H54 (cell line): Measurements from ENCODE around the gene CXCL12.

Experiments used
- DNase-seq: peaks from one replicate; pipeline ENCODE4 v3.0.0; 2011; ENCODE audit warnings: low spot score, mixed read lengths; ENCODE audit not compliant: insufficient read length
- FAIRE-seq: peaks from 3 replicates; lab custom pipeline; 2011; peaks lifted over from hg19 to GRCh38; lab: Jason Lieb, UNC
- POLR2A ChIP-seq: IDR thresholded peaks from 2 replicates; pipeline ENCODE4 v1.6.1; 2011; ENCODE audit warnings: low read depth, mild to moderate bottlenecking, low read length

The CXCL12 gene

DNA sequence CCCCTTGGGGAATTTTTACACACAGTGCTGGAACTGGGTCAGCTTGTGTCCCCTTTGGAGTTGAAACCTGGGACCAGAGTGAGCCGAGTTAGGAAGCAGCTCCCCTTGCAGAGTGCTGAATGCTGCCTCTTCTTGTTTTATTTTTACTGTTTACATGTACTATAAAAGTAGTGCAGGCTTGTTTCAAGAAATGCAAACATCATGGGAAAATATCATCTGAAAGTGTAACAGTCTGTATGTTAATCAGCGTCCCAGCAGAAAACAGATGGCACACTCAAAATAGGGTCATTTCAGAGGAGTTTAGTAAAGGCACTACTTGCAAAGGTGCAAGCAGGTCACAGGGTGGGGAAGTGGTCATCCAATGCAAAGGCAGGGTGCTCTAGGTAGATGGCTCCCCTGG is 30.1 kb downstream of the CXCL12 start:
- FAIRE-seq (no peak), DNase-seq (no peak)
- no peak for TF ChIP-seq POLR2A

- no peak for TF ChIP-seq POLR2A
- DNase-seq (no peak), FAIRE-seq (no peak)
These were observed 31.2 kb downstream of the CXCL12 start for GRCh38 chr10:44353721-44354120.

DNA sequence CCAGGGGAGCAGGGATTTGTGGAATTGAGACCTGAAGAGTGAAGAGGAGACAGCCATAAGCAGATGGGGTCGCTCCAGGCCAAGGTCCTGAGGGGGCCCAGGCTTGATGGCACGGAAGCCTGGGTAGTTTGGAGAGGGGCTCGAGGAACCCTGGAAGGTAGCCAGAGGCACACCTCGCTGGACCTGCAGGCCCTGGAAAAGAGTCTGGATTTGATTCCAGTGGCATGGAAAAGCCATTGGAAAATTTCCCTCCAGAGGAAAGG is 31.8 kb downstream of the CXCL12 start:
- DNase-seq (no peak), FAIRE-seq (no peak)
- no peak for TF ChIP-seq POLR2A

- no peak for TF ChIP-seq POLR2A
- FAIRE-seq (no peak), DNase-seq (no peak)
These were observed 32.4 kb downstream of the CXCL12 start for GRCh38 chr10:44352316-44353127.

GRCh38 chr10:44348496-44348895 is 36.4 kb downstream of the CXCL12 start:
- no peak for TF ChIP-seq POLR2A
- DNase-seq (no peak), FAIRE-seq (no peak)

- DNase-seq = no peak
- no peak for TF ChIP-seq POLR2A
- no peak for FAIRE-seq
These were observed 37.1 kb downstream of the CXCL12 start for GRCh38 chr10:44347609-44348400.

DNA sequence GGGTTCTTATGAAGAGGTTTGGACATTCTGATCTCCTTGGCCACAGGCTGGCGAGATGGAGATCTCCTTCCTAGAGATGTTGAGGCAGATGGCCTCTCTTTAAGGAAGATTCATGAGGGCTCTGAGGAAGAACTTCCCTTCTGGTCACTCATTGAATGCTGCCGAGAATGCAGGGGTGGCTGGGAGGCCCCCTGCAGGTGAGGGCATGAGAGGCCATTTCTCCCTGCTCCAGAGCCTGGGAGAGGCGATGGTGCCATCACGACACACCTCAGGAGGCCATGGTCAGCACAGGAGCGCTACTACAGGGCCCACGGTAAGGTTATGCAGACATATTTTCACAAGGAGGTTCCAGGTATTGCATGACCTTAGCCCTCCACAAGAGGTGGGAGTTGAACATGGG is 40.2 kb downstream of the CXCL12 start:
- no peak for TF ChIP-seq POLR2A
- no peak for DNase-seq
- FAIRE-seq = no peak

DNA sequence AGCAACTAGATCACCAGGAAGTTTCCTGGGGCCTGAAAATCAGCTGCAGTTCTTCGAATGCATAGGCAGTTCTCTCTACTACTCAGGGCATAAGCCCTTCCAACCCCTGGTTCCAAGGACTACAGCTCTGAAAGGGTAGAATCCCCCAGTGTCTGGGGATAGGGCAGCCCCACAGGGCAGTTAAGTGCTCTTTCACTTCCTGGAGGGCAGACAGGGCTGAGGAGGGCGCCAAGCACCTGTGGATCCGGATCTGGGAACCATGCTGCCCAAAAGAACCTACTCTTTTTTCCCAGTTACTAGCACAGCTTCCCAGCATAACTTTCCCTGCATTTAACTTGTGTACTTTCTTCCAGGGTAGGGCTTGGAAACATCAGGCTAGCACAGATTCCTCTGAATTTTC is 41.1 kb downstream of the CXCL12 start:
- no peak for FAIRE-seq
- DNase-seq = no peak
- TF ChIP-seq POLR2A = no peak

DNA sequence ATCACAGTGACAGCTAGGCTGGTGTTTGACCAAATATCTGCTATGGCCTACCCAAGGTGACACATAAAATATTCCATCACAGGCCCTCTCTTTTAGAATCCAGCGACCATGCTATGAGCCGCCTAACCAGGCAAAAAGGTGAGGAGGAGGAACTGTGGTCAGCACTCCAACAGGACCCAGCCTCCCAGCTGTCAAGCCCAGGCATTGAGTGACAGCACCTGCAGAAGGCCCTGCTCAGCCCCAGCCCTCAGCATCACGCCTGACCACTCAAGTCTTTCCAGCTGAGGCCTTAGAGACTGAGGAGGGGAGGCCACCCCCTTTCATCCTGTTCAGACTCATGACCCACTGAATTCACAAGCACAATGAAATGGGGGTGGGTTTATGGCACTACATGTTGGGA is 43.0 kb downstream of the CXCL12 start:
- no peak for TF ChIP-seq POLR2A
- FAIRE-seq = no peak

DNA sequence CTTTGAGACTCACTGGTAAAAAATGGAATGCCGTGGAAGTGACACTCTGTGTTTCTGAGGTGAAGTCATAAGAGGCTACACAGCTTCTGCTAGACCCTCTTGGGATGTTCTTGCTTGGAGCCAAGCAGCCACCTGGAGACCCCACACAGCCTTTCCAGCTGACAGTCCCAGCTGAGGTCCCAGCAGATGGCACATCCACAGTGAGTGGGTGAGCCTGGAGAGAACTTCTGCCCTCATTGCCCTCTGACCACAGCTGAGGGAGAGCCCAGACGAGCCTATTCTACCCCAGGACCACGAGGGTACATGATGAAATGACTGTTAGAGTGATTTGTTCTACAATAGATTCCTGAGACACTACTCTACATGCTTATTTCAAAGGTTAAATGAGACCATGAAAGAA is 44.3 kb downstream of the CXCL12 start:
- DNase-seq = no peak
- FAIRE-seq = no peak
- no peak for TF ChIP-seq POLR2A

More for the DNA sequence above, 43.0 kb downstream of the CXCL12 start:
- DNase-seq = no peak

GRCh38 chr10:44339218-44339617 is 45.7 kb downstream of the CXCL12 start:
- FAIRE-seq (no peak), DNase-seq (no peak)
- no peak for TF ChIP-seq POLR2A

GRCh38 chr10:44337081-44337480 is 47.8 kb downstream of the CXCL12 start:
- no peak for TF ChIP-seq POLR2A
- FAIRE-seq (no peak), DNase-seq (no peak)

DNA sequence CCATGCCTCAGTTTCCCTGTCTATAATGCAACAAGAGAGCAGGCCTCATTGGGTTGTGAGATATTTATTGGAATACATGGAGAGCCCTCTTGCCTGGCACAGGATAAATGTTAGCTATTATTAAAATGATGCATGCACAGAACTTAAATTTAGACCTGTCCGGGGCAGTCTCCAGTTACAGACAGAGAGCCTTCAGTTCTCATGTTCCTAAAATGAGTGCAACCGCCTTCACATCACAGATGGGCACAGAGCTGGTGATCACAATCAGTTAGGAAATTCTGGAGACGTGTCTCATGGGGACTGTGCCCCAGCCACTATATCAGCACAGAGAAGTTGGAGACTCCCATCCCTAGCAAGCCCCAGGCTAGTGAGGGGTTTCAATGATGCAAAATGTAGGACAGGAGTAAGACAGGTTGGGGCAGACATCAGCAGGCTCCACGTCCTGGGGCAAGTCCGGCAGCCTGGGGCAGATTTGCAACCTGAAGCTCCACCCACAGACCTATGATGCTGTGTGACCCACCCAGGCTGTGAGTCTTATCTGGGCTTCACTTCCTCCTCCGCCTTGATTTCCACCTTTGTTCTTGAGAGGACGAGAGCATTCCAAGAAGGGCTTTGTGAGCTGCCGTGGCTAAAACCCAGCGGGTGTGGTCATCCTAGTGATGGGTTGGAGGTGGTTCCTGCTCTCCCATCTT is 49.4 kb downstream of the CXCL12 start:
- DNase-seq (no peak), FAIRE-seq (no peak)
- no peak for TF ChIP-seq POLR2A

- no peak for FAIRE-seq
- DNase-seq = peak; percentile 23
- no peak for TF ChIP-seq POLR2A
These were observed 50.2 kb downstream of the CXCL12 start for GRCh38 chr10:44334621-44335184.

DNA sequence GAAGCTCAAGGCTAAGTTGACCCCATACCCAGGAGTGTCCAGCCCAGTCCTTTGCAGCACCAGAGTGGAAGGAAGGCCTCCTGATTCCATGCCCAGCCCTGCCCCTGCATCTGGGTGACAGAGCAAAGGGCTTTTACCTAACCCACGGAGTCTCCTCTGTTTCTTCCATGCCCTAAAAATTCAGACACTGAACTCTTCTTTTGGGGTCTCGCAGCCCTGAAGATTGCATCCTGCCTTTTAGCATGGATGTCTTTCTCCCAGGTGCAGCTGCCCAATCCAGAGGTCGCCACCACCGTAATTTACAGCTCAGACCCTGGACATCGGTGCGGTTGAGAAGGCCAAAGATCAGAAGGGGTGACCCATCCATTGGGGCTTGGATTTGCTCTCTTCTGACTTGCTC is 50.8 kb downstream of the CXCL12 start:
- no peak for FAIRE-seq
- no peak for DNase-seq
- TF ChIP-seq POLR2A = no peak
